Measurements from ENCODE around the gene RNU7-1. TPM values are rescaled to one million over a fixed set of nuclear protein-coding genes. Genes with fewer than 3 reads are reported as not detected.

Gene RNU7-1
- total and polyA plus RNA-seq, 2 of the 4 experiments (the other 2 are of a cell fraction), result not detected

- in situ Hi-C loops (cut with MboI; ENCODE audit: low sequenced_read_pairs), result no loop called here
- dilution Hi-C loops (cut with HindIII; ENCODE audit: low sequenced_read_pairs, unreplicated experiment), result no loop called here
- Histone ChIP-seq H2AK5ac (ENCODE audit: low read depth, low read length) (peak overlapping the region; percentile 69), H3K18ac (ENCODE audit: low read depth, low read length) (no peak overlapping the region), H3K9me1 (ENCODE audit: insufficient read depth, low read length) (peaks cover 5% of the 10 kb centered on the region; the same call in 1 of the 2 replicates), H3K23ac (ENCODE audit: low read depth, low read length) (0 out of 2 replicates have a peak overlapping the region, but pooled peaks have one; percentile 44), H3K9me3 (ENCODE audit: control insufficient read depth, insufficient read depth, low read length) (no peaks in the 10 kb centered on the region), H3K27ac (ENCODE audit: insufficient read depth, low read length) (peak overlapping the region; percentile 69), H2BK15ac (ENCODE audit: low read depth, low read length) (no peak overlapping the region), H4K20me1 (ENCODE audit: insufficient read depth, low read length) (peaks cover 23% of the 10 kb centered on the region; the same call in 1 of the 2 replicates), H2AFZ (replicated peaks; ENCODE audit: low read length, poor library complexity) (peak overlapping the region; percentile 93), H3K56ac (ENCODE audit: extremely low read depth, insufficient read depth, low read length) (no peak overlapping the region), H3K4me3 (ENCODE audit: insufficient read depth, low read depth, low read length) (peak overlapping the region; percentile 46), H4K8ac (ENCODE audit: low read depth in 2 of 2, low read length in 2 of 2) (peak overlapping the region; percentile 13 to 86), H3K4me2 (ENCODE audit: low read depth, low read length) (peak overlapping the region; percentile 72), H3K36me3 (ENCODE audit: control insufficient read depth, insufficient read depth, low read length) (peaks cover 68% of the 10 kb centered on the region), H3K14ac (replicated peaks; ENCODE audit: low read depth, low read length) (peak overlapping the region; percentile 31), H3K9ac (ENCODE audit: low read depth, low read length) (peak overlapping the region; percentile 67), H3K27me3 (ENCODE audit: control insufficient read depth, insufficient read depth, low read length) (no peaks in the 10 kb centered on the region), H4K5ac (ENCODE audit: low read depth, low read length) (peak overlapping the region; percentile 27), H2AK9ac (replicated peaks; ENCODE audit: low read depth, low read length, poor library complexity) (peak overlapping the region; percentile 96), H2BK20ac (ENCODE audit: low read depth, low read length) (no peak overlapping the region), H4K91ac (ENCODE audit: insufficient read depth, low read depth, low read length) (peak overlapping the region; percentile 64), H3K79me1 (ENCODE audit: low read depth in 1 of 2, low read length in 2 of 2) (peaks cover 13 to 65% of the 10 kb centered on the region in 2 experiments; a peak in 3 of 4 replicates), H2BK5ac (ENCODE audit: low read depth, low read length, poor library complexity, severe bottlenecking) (peak overlapping the region; percentile 31), H2BK120ac (ENCODE audit: low read depth, low read length) (no peak overlapping the region), H3K4ac (ENCODE audit: low read depth, low read length) (peak overlapping the region; percentile 77), H3K4me1 (ENCODE audit: control insufficient read depth, insufficient read depth, low read length) (peaks cover 10% of the 10 kb centered on the region)
- intact Hi-C loops (cut with micrococcal nuclease), result loop anchor here (1.0 kb wide), 1 partner anchor 13 kb away; no protein-coding TSS in a partner anchor
- ChIA-PET POLR2A (ENCODE audit: unreplicated experiment) (interaction anchor here (0.5 to 0.6 kb wide), 2 partner anchors 12 to 47 kb away, joined by 3 read pairs; no protein-coding TSS in a partner anchor), CTCF (interaction anchor here (0.5 to 0.9 kb wide), 2 partner anchors 14 to 69 kb away, joined by 3 to 5 read pairs; no protein-coding TSS in a partner anchor)
- DNase-seq (peak; percentile 92), ATAC-seq (ENCODE audit: low read depth) (peak; percentile 89)
- BruUV-seq (replicated peaks), result no TSS peak
- TF ChIP-seq MXI1 (IDR thresholded peaks at IDR 0.05; ENCODE audit: borderline replicate concordance, low read depth, low read length), result no peak
- TF ChIP-seq SMC3 (IDR thresholded peaks at IDR 0.05; ENCODE audit: low read depth, low read length), result peak; percentile 70
- no peak for TF ChIP-seq CHD1 (IDR thresholded peaks at IDR 0.05; ENCODE audit: low read depth, low read length)
- peak; percentile 35; the same call in 1 of the 2 replicates for TF ChIP-seq POLR2A (IDR thresholded peaks at IDR 0.05; ENCODE audit: low read depth, low read length)
- TF ChIP-seq CTCF (conservative IDR thresholded peaks at IDR 0.05; ENCODE audit: low read depth, low read length), result peak; percentile 96
- peak; percentile 59; the same call in 1 of the 2 replicates for TF ChIP-seq MAZ (IDR thresholded peaks at IDR 0.05; ENCODE audit: borderline replicate concordance, low read depth, low read length)
- TF ChIP-seq CEBPB (IDR thresholded peaks at IDR 0.05; ENCODE audit: low read depth, low read length), result no peak
- TF ChIP-seq RAD21 (IDR thresholded peaks at IDR 0.05; ENCODE audit: low read length), result peak; percentile 62
- WGBS, 2 experiments (ENCODE audit: extremely low coverage in 2 of 2, insufficient read length in 1 of 2), result 4% methylated on average over 40 of the region's 80 CpGs; no CpG with 5 or more reads in 1 of the 2 experiments
Observed at GRCh38 chr12:6937481-6938352, 5.9 kb upstream of the RNU7-1 start.

Data from IMR-90 (cell line).